T follicular helper cell (primary cell): ENCODE data around the gene SCFD1.
"Not testable (repeated sequence)": the region's sequence is repeated elsewhere in the genome, so short reads cannot be mapped to it uniquely, and the experiment has no call there.

ENCODE experiments used
- DNase-seq: peaks from one replicate; pipeline ENCODE4 v3.0.0-alpha.2; 2020; ENCODE audit warnings: low read depth

SCFD1 gene

GRCh38 chr14:30669594-30669993, 47.5 kb downstream of the SCFD1 start:
- DNase-seq: no peak

GRCh38 chr14:30673071-30673470, 51.0 kb downstream of the SCFD1 start:
- no peak for DNase-seq

GRCh38 chr14:30678926-30679431, 56.9 kb downstream of the SCFD1 start:
- no peak for DNase-seq

GRCh38 chr14:30680036-30680435, 57.9 kb downstream of the SCFD1 start:
- DNase-seq: no peak

GRCh38 chr14:30680776-30681175, 58.7 kb downstream of the SCFD1 start:
- not testable (repeated sequence) for DNase-seq

- no peak for DNase-seq
These were observed 59.7 kb downstream of the SCFD1 start for GRCh38 chr14:30681752-30682355.

- not testable (repeated sequence) for DNase-seq
These were observed 68.6 kb downstream of the SCFD1 start for GRCh38 chr14:30690487-30691355.

- no peak for DNase-seq
These were observed 69.8 kb downstream of the SCFD1 start for GRCh38 chr14:30691751-30692398.

GRCh38 chr14:30692669-30693068, 70.5 kb downstream of the SCFD1 start:
- DNase-seq: no peak

- DNase-seq: no peak
These were observed 76.3 kb downstream of the SCFD1 start for GRCh38 chr14:30698463-30698862.

- no peak for DNase-seq
These were observed 84.6 kb downstream of the SCFD1 start for GRCh38 chr14:30706704-30707103.

GRCh38 chr14:30708157-30708556, 86.0 kb downstream of the SCFD1 start:
- no peak for DNase-seq

GRCh38 chr14:30709201-30709600, 87.1 kb downstream of the SCFD1 start:
- DNase-seq: no peak

GRCh38 chr14:30710876-30711275, 88.8 kb downstream of the SCFD1 start:
- no peak for DNase-seq

- no peak for DNase-seq
These were observed 97.0 kb downstream of the SCFD1 start for GRCh38 chr14:30719137-30719536.

GRCh38 chr14:30725763-30726162, 103.6 kb downstream of the SCFD1 start:
- DNase-seq: no peak

- DNase-seq: no peak
These were observed 106.4 kb downstream of the SCFD1 start for GRCh38 chr14:30728471-30728870.

GRCh38 chr14:30737916-30738315, 115.8 kb downstream of the SCFD1 start:
- no peak for DNase-seq

GRCh38 chr14:30738978-30739377, 116.9 kb downstream of the SCFD1 start:
- DNase-seq: no peak

GRCh38 chr14:30748343-30748742, 126.2 kb downstream of the SCFD1 start:
- no peak for DNase-seq

- no peak for DNase-seq
These were observed 129.7 kb downstream of the SCFD1 start for GRCh38 chr14:30751646-30752416.

- DNase-seq: no peak
These were observed 131.3 kb downstream of the SCFD1 start for GRCh38 chr14:30753452-30753851.
